GM12801 (cell line): Measurements from ENCODE around the gene KAT8.

ENCODE experiments used
- TF ChIP-seq, protein P1 (sequence below): IDR thresholded peaks from one replicate; pipeline ENCODE4 v1.5.1; 2011; ENCODE audit warnings: control low read depth; ENCODE audit not compliant: insufficient read length; ENCODE audit errors: extremely low read depth

The KAT8 gene

GRCh38 chr16:31111881-31112466, 5.5 kb upstream of the KAT8 start:
- TF ChIP-seq, protein P1, sequence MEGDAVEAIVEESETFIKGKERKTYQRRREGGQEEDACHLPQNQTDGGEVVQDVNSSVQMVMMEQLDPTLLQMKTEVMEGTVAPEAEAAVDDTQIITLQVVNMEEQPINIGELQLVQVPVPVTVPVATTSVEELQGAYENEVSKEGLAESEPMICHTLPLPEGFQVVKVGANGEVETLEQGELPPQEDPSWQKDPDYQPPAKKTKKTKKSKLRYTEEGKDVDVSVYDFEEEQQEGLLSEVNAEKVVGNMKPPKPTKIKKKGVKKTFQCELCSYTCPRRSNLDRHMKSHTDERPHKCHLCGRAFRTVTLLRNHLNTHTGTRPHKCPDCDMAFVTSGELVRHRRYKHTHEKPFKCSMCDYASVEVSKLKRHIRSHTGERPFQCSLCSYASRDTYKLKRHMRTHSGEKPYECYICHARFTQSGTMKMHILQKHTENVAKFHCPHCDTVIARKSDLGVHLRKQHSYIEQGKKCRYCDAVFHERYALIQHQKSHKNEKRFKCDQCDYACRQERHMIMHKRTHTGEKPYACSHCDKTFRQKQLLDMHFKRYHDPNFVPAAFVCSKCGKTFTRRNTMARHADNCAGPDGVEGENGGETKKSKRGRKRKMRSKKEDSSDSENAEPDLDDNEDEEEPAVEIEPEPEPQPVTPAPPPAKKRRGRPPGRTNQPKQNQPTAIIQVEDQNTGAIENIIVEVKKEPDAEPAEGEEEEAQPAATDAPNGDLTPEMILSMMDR, result no peak

DNA sequence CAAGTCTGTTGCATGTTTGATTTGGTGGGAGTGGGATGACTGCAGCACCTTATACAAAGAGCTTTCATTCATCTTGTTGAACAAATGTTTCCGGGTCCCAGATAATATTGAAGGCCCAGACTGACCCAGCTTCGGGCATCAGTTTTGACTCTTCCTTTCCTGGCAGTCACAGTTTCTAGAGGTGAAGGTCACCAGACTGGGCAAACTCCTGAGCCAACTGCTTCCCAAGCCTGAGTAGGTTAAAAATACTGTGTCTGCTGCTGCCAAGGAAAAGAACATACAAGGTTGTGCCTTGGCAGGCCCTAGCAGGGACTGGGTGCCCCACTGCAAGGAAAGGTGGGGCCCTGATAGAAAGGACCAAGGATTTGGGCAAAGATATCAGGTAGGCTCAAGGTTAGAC, 4.8 kb upstream of the KAT8 start:
- TF ChIP-seq, protein P1, result no peak

DNA sequence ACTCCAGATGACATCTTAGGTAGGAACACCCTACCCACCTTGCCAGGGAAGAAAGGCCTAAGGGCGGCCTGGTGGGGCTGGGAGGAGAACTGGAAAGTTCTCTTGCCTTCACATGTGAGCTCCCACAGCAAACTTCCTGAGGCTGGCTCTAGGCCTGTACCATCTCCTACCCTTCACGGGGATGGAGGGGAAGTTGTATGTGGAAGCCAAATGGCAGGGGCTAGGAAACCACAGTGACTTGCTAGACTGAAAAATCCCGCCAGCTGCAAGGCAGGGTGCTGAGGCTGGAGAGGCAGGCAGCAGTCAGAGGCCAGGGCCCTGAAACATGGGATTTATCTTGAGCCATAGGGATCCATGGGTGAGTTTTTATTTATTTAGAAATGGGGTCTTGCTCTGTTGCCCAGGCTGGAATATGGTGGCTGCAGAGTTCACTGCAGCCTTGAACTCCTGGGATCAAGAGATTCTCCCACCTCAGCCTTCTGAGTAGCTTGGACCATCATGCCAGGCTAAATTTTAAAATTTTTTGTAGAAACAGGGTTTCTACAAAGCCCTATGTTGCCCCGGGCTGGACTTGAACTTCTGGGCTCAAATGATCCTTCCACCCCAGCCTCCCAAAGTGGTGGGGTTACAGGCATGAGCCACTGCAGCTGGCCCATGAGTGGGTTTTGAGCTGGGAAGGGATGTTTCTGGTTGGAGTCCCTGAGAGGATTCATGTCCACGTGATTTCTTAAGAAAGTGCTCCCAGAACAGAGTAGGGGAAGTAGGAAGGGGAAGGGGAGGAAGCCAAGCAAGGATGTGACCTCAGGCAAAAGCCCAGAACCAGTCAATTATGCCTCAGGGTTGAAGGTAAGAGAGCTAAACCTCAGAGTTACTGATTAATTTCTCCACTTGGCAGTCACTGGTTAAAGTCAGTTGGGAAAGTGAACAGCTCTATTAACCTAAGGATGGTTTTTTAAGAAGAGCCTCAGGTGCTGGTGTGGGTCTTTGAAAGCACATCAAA, 4.0 kb upstream of the KAT8 start:
- TF ChIP-seq, protein P1, result no peak

GRCh38 chr16:31114468-31114867, 3.0 kb upstream of the KAT8 start:
- TF ChIP-seq, protein P1, result no peak

GRCh38 chr16:31118223-31119155, 1.0 kb downstream of the KAT8 start:
- TF ChIP-seq, protein P1, result no peak

- TF ChIP-seq, protein P1, result no peak
These were observed 2.7 kb downstream of the KAT8 start for GRCh38 chr16:31120129-31120528.

DNA sequence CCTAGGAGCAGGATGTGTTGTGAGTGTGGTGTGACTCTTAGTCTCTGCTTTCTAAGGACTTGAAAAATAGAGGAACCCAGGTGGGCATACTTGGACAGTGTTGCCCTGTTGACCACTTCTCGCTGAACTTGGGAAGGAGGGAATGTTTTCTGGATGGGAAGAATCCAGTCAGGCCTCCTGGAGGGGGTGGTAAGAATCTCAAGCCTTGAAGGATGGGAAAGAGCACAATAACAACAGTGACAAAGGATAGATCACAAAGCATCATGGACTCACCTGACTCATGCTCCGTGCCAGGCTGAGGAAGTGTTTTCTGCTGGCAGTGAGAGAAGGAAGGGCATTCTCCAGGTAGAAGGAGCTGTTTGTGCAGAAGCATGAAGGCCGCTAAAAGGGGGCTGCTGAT, 8.4 kb downstream of the KAT8 start:
- TF ChIP-seq, protein P1, result no peak
